Measurements from ENCODE around the gene KRTAP9-1.
A peak's percentile ranks its signal among the peaks of the same experiment; 100 is the strongest.

KRTAP9-1 gene

GRCh38 chr17:41167561-41167960 lies 22.1 kb upstream of the KRTAP9-1 start:
- in situ Hi-C loops (cut with MboI; ENCODE audit: low pct_unique_long_range_greater_than_20kb, low sequenced_read_pairs, unreplicated experiment): no loop called here
- TF ChIP-seq, protein P1, sequence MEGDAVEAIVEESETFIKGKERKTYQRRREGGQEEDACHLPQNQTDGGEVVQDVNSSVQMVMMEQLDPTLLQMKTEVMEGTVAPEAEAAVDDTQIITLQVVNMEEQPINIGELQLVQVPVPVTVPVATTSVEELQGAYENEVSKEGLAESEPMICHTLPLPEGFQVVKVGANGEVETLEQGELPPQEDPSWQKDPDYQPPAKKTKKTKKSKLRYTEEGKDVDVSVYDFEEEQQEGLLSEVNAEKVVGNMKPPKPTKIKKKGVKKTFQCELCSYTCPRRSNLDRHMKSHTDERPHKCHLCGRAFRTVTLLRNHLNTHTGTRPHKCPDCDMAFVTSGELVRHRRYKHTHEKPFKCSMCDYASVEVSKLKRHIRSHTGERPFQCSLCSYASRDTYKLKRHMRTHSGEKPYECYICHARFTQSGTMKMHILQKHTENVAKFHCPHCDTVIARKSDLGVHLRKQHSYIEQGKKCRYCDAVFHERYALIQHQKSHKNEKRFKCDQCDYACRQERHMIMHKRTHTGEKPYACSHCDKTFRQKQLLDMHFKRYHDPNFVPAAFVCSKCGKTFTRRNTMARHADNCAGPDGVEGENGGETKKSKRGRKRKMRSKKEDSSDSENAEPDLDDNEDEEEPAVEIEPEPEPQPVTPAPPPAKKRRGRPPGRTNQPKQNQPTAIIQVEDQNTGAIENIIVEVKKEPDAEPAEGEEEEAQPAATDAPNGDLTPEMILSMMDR (IDR thresholded peaks at IDR 0.05; ENCODE audit: extremely low read depth, insufficient read depth, missing control alignments): no peak
- DNase-seq (ENCODE audit: low spot score): no peak

- TF ChIP-seq, protein P1 (IDR thresholded peaks at IDR 0.05; ENCODE audit: extremely low read depth, insufficient read depth, missing control alignments): no peak
- DNase-seq (ENCODE audit: low spot score): no peak
- in situ Hi-C loops (cut with MboI; ENCODE audit: low pct_unique_long_range_greater_than_20kb, low sequenced_read_pairs, unreplicated experiment): no loop called here
Observed at GRCh38 chr17:41168121-41168520, 21.6 kb upstream of the KRTAP9-1 start, which contains the start of gene KRTAP4-3. KRTAP4-3 (minus strand) TSS chr17:41168221; CDS start chr17:41168172, 49 bp downstream.

DNA sequence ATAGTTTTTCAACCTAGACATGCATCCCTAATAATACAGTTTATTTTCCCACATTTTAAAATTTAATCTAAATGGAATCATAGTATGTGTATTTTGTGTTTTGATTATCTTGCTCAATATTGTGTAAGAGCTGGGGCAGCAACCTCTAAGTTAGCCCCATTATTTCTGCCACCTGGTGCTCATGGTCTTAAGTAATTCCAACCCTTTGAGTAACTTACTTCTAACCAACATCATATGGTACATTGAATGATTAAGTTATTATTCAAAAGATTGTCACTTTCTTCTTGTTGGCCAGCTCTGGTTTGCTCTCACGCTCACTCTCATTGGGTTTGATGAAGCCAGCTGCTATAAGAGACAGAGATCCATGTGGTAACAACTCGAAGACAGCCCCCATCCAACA lies 17.8 kb upstream of the KRTAP9-1 start:
- TF ChIP-seq, protein P1 (IDR thresholded peaks at IDR 0.05; ENCODE audit: extremely low read depth, insufficient read depth, missing control alignments): no peak
- in situ Hi-C loops (cut with MboI; ENCODE audit: low pct_unique_long_range_greater_than_20kb, low sequenced_read_pairs, unreplicated experiment): no loop called here
- no peak for DNase-seq (ENCODE audit: low spot score)

- peak; percentile 23 for DNase-seq (ENCODE audit: low spot score)
- in situ Hi-C loops (cut with MboI; ENCODE audit: low pct_unique_long_range_greater_than_20kb, low sequenced_read_pairs, unreplicated experiment): no loop called here
- TF ChIP-seq, protein P1 (IDR thresholded peaks at IDR 0.05; ENCODE audit: extremely low read depth, insufficient read depth, missing control alignments): no peak
Observed at GRCh38 chr17:41176744-41177387, 12.8 kb upstream of the KRTAP9-1 start.

GRCh38 chr17:41177727-41178271 lies 11.9 kb upstream of the KRTAP9-1 start, which contains the start of gene KRTAP4-2:
KRTAP4-2 (minus strand) TSS chr17:41178221; CDS start chr17:41178164, 57 bp downstream.
- no peak for DNase-seq (ENCODE audit: low spot score)
- in situ Hi-C loops (cut with MboI; ENCODE audit: low pct_unique_long_range_greater_than_20kb, low sequenced_read_pairs, unreplicated experiment): no loop called here
- TF ChIP-seq, protein P1 (IDR thresholded peaks at IDR 0.05; ENCODE audit: extremely low read depth, insufficient read depth, missing control alignments): no peak

DNA sequence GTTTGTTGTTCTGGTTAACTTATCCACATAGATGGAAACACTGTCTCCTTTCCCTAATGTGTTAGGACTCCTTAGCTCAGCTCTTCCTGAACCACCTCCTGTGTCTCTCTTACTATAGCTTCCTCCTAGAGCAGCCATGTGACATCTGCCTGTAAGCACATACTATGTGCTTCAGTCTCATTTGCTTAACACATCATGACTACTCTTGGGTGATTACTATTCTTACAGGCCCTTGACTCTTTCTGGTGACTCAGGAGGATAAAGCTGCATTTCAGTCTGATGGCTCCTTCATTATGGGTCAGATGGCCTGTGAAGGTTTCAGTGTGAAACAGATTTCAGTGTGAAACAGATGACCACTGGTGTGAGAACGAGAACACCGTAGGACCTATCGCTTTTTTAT lies 11.3 kb upstream of the KRTAP9-1 start:
- no peak for DNase-seq (ENCODE audit: low spot score)
- TF ChIP-seq, protein P1 (IDR thresholded peaks at IDR 0.05; ENCODE audit: extremely low read depth, insufficient read depth, missing control alignments): no peak
- in situ Hi-C loops (cut with MboI; ENCODE audit: low pct_unique_long_range_greater_than_20kb, low sequenced_read_pairs, unreplicated experiment): no loop called here
